Stimulated activated CD8-positive, alpha-beta memory T cell treated with anti-CD3 and anti-CD28 coated beads, Interleukin-4, amount 100 ng/mL, for 48 hours (primary cell): ENCODE data around the gene LIPH.
"Not testable (repeated sequence)": the region's sequence is repeated elsewhere in the genome, so short reads cannot be mapped to it uniquely, and the experiment has no call there.

Source experiments
- DNase-seq: peaks from one replicate; pipeline ENCODE4 v3.0.0-alpha.2; 2020

Gene LIPH

DNA sequence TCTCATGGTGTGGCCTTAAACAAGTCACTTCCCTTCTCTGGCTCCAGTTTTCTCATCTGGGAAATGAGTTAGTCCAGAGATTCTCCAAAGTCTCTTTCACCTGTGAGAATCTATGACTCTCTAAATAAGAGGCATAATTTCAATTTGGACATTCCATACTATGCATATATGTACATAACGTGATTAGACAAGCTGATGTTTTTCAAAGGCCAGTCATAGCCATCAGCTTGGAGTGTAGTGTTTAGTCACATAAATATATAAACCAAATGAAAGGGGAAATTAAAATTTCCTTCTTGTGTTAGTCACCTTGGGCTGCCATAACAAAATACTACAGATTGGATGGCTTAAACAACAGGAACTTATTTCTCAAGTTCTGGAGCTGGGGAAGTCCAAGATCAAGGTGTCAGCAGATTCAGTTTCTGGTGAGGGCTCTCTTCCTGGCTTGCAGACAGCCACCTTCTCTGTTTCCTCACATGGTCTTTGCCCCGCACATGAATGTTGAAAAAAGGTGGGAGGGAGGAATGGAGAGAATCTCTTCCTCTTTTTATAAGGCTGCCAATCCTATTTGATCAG, 72.9 kb downstream of the LIPH start:
- no peak for DNase-seq

DNA sequence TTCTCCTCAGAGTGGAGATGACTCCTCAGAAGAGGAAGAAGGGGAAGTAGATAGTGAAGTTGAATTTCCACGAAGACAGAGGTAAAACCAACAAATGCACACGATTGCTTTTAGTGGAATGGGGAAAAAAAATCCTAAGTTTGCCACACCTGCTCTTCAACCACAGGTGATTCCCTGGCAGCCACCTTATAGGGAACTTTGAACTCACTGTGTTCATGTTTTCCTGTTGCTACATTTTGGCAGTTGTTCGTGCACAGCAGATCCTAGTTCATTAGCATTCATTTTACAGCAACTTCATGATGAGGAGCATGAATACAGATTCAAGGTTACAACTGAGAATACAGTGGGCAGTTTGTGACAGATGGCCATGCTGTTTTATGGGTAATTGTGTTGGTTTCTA, 75.1 kb downstream of the LIPH start:
- DNase-seq = no peak

DNA sequence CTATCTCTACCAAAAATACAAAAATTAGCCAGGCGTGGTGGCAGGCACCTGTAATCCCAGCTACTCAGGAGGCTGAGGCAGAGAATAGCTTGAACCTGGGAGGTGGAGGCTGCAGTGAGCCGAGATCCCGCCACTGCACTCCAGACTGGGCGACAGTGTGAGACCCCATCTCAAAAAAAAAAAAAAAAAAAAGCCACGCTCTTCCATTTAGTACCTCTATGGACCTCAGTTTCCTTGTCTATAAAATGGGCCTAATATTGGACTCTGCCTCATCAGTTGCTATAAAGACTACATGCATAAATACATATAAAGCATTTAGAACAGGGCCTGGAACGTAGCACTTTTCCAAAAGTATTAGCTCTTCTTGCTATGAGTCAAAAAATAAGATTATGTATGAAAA, 77.5 kb downstream of the LIPH start:
- DNase-seq = not testable (repeated sequence)

DNA sequence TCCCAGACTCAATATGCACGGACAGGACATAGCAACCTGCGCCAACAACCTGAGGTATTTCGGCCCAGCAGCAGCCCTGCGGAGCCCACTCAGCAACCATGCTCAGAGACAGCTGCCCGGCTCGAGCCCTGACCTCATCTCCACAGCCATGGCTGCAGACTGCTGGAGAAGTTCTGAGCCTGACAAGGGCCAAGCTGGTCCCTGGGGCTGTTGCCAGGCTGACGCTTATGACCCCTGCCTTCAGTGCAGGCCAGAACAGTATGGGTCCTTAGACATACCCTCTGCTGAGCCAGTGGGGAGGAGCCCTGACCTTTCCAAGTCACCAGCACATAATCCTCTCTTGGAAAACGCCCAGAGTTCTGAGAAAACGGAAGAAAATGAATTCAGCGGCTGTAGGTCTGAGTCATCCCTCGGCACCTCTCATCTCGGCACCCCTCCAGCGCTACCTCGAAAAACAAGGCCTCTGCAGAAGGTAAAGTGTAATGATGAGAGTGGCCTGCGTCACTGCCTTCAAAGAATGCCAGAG, 79.0 kb downstream of the LIPH start:
- DNase-seq = no peak

DNA sequence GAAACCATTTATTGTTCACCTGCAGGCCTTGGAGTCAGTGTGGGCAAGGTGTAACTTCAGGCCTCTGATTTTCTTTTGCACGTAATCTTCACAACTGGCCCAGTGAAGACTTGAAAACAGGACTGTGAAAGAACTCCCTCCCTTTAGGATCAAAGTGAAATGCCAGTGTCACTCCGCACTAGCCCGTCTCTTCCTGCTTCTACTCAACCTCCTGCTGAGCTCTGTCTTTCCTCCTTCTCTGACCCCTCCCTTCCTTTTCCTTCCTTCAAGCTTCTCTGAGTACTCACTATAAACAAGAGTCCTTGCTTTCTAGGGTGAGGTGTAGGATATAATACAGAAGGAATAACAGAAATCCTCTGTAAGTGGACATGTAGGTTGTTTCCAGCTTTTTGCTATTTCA, 82.1 kb downstream of the LIPH start:
- no peak for DNase-seq

DNA sequence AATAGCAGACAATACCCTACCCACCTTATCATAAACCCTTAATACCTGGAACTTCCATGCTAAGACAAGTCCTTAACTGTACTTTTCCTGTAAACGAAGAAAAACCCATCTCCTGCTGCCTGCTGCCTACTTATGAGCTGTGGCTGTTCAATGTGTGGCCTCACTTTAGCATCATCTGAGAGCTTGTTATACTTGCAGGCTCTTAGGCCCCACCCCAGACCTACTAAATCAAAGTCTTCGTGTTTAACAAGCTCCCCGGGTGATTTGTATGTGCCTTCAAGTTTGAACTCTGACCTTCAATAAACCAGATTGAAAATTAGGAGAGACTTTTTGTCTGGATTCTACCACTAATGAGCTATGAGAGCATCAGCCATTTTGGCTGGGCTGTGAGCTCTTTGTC, 82.8 kb downstream of the LIPH start:
- DNase-seq = no peak

DNA sequence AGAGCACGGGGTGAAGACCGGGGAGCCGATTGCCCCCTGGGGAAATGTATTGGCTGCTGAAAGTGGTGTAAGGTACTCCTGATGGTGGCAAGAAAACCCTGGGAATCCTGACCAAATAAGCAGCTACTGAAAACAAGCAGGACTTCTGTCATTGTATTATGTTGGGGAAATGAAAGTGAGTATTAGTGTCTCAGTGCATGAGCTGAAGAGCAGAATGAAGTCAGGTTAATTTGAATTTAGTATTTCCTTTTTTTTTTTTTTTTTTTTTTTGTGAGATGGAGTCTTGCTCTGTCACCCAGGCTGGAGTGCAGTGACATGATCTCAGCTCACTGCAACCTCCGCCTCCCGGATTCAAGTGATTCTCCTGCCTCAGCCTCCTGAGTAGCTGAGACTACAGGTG, 86.3 kb downstream of the LIPH start:
- DNase-seq = not testable (repeated sequence)

DNA sequence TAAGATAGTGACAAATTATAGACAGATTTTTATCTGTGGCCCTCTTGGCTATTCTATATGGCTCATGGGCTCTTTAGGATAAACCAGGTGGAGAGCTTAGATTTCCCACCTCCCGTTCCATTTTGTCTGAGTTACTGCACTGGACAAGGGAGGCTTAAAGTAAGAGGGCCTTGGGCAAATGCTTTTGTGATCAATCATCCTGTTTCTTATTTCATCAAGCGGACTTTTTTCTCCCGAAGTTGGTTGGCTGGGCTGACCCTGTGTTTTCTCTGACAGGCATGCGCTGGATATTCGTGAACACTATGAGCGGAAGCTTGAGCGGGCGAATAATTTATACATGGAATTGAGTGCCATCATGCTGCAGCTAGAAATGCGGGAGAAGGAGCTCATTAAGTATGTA, 86.9 kb downstream of the LIPH start:
- no peak for DNase-seq

DNA sequence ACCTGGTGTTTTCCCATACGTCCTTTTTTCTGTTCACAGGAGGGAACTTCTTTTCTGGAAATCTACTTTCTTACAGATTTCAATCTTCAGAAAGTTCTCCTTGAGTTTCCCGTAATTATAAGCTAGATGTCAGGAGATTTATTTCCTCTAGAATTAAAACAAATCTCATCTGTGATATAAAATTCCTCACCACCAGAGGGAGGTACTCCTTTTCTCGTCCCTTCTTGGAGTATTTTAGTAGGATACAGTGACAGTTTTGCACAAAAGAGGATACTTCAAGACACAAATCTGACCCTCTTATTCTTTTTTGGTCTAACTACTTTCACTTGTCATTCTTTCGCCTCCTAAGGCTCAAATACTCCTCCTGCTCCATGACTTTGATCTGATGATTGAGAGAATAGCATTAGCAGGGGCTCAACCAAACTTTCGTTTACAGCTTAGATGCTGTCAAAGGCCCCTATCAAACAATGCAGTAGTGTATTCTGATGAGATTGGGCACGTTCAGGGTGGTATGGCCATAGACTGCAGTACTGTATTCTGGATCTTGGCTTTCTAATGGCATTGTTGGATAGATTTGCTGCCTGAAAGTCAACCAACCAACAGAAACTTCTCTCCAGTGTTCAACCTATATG, 91.6 kb downstream of the LIPH start:
- no peak for DNase-seq

DNA sequence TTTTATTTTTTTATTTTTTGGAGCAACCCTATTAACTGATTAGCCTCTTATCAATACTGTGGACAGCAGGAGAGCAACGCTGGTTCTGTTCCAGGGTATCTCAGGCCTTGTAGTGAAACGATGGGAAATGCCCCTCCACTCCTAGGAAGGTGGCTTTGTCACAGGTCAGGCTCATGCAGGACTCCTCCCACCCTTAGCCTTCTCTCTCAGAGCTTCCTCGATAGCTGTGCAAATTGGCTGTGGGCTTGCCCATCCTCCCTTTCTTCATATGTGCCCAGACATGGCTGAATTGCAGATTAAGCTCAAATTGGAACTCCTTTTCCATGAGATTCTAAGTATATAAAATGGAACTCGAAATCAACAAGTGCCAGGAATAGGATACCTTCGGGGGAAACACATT, 92.1 kb downstream of the LIPH start:
- DNase-seq = no peak

DNA sequence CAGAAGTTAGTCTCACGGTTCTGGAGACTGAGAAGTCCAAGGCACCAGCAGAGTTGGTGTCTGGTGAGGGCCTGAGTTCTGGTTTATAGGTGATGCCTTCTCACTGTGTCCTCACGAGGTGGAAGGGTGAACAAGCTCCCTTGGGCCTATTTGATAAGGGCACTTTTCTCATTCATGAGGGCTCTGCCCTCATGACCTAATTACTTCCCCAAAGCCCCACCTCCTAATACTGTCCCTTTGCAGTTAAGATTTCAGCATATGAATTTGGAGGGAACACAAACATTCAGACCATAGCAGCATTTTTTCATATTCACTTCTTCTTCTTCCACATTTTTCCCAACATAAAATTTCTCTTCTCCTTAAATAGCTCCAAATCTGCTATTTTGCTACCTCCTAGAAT, 95.0 kb downstream of the LIPH start:
- DNase-seq = no peak
